ENCODE results near the gene ZFYVE28.

DNA sequence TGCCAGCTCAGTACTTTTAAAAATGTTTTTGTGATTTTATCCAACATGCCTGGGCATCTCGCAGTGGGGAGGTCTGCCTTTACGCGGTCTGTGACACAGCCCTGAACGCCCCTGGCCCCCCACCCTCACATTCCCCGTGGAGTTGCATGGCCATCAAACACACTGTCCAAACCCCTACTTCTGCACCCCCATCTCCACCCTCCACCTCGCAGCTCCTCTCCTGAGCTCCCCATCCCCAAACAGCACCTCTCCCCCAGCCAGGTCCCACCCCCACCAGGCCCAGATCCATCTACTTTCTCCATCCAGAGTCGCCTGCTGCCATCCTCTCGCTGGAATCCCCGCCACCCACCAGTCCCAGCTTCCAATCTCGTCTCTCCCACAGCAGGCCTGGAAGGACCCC is 9.5 kb downstream of the ZFYVE28 start:
- TF ChIP-seq, protein P1, sequence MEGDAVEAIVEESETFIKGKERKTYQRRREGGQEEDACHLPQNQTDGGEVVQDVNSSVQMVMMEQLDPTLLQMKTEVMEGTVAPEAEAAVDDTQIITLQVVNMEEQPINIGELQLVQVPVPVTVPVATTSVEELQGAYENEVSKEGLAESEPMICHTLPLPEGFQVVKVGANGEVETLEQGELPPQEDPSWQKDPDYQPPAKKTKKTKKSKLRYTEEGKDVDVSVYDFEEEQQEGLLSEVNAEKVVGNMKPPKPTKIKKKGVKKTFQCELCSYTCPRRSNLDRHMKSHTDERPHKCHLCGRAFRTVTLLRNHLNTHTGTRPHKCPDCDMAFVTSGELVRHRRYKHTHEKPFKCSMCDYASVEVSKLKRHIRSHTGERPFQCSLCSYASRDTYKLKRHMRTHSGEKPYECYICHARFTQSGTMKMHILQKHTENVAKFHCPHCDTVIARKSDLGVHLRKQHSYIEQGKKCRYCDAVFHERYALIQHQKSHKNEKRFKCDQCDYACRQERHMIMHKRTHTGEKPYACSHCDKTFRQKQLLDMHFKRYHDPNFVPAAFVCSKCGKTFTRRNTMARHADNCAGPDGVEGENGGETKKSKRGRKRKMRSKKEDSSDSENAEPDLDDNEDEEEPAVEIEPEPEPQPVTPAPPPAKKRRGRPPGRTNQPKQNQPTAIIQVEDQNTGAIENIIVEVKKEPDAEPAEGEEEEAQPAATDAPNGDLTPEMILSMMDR (IDR thresholded peaks at IDR 0.05), result no peak
- TF ChIP-seq POLR2A (IDR thresholded peaks at IDR 0.05), result no peak
